Endothelial cell of umbilical vein (primary cell): ENCODE data around the gene MAP1B. TPM values are rescaled to one million over a fixed set of nuclear protein-coding genes. Genes with fewer than 3 reads are reported as not detected.

Experiments used
- BruUV-seq: library from RNA; stranded (reverse); fragments of 400-500 nt; replicated peaks from 2 replicates; lab custom pipeline; 2021; lab: Mats Ljungman, UMichigan
- CTCF ChIA-PET: fragments of 300-600, 350-600 bp; sonication (Branson Sonifier 250); formaldehyde crosslinking; loops from one replicate; lab custom pipeline; 2021; ENCODE audit warnings: antibody characterized with exemption, inconsistent platforms; lab: Charles Lee
- POLR2A ChIA-PET: fragments of 300-600, 350-600 bp; sonication (Branson Sonifier 250); formaldehyde crosslinking; loops from one replicate; lab custom pipeline; 2021; ENCODE audit warnings: antibody characterized with exemption, inconsistent platforms; lab: Charles Lee
- DNase-seq: peaks from one replicate; pipeline ENCODE4 v3.0.0-alpha.2; 2011; ENCODE audit warnings: low read depth, low spot score
- FAIRE-seq: peaks from 2 replicates; lab custom pipeline; 2011; peaks lifted over from hg19 to GRCh38; lab: Jason Lieb, UNC
- H2AFZ ChIP-seq: 2 replicates; pipeline ENCODE4 v1.6.0; 2012; ENCODE audit warnings: low read depth, low read length, control low read depth, inconsistent platforms
- H3K27ac ChIP-seq: 2 replicates; pipeline ENCODE4 v1.5.1; 2011; ENCODE audit warnings: low read depth, mild to moderate bottlenecking, control low read depth, low read length, moderate library complexity; ENCODE audit not compliant: insufficient read depth
- H3K27me3 ChIP-seq, 2 experiments: 2 replicates each; pipeline versions ENCODE4 v1.6.0 to v1.6.1; 2011; ENCODE audit warnings: low read length in 2 of 2, mixed read lengths in 1 of 2; ENCODE audit not compliant: control insufficient read depth in 2 of 2, insufficient read depth in 2 of 2
- H3K36me3 ChIP-seq, 2 experiments: 2 replicates in 1 of 2; 3 replicates in 1 of 2; pipeline ENCODE4 v1.5.1; 2011; ENCODE audit warnings: low read length in 2 of 2, mild to moderate bottlenecking in 1 of 2, moderate library complexity in 1 of 2; ENCODE audit not compliant: control insufficient read depth in 2 of 2, insufficient read depth in 2 of 2; ENCODE audit errors: extremely low read depth in 1 of 2
- H3K4me1 ChIP-seq: 3 replicates; pipeline ENCODE4 v1.5.1; 2011; ENCODE audit warnings: mild to moderate bottlenecking, low read length; ENCODE audit not compliant: control insufficient read depth, insufficient read depth; ENCODE audit errors: extremely low read depth
- H3K4me2 ChIP-seq: 2 replicates; pipeline ENCODE4 v1.6.1; 2011; ENCODE audit warnings: low read length, control low read depth, mixed read lengths; ENCODE audit not compliant: insufficient read depth
- H3K4me3 ChIP-seq, 3 experiments: fragments of 200-600 bp in 1 of 3; sonication (generic), shearing (Covaris generic) in 1 of 3; replicated peaks in 1 of 3; 2 replicates each; pipeline ENCODE4 v1.5.1; 2011 to 2016; ENCODE audit warnings: control low read depth in 3 of 3, low read length in 3 of 3, mild to moderate bottlenecking in 2 of 3, inconsistent platforms in 1 of 3, low read depth in 1 of 3, moderate library complexity in 1 of 3; ENCODE audit not compliant: insufficient read depth in 1 of 3
- H3K79me2 ChIP-seq: 2 replicates; pipeline ENCODE4 v1.6.0; 2012; ENCODE audit warnings: low read length, inconsistent platforms; ENCODE audit not compliant: control insufficient read depth, insufficient read depth
- H3K9ac ChIP-seq: replicated peaks from 2 replicates; pipeline ENCODE3; 2011; ENCODE audit warnings: low read length, control low read depth; ENCODE audit not compliant: insufficient read depth; ENCODE audit errors: extremely low read depth
- H3K9me1 ChIP-seq: replicated peaks from 3 replicates; pipeline ENCODE4 v1.6.0; 2011; ENCODE audit warnings: mild to moderate bottlenecking, low read length; ENCODE audit not compliant: control insufficient read depth, insufficient read depth; ENCODE audit errors: extremely low read depth
- H3K9me3 ChIP-seq: replicated peaks from 2 replicates; pipeline ENCODE4 v1.5.1; 2012; ENCODE audit warnings: low read length, inconsistent platforms; ENCODE audit not compliant: control insufficient read depth, insufficient read depth
- H4K20me1 ChIP-seq: replicated peaks from 2 replicates; pipeline ENCODE3; 2011; ENCODE audit warnings: mild to moderate bottlenecking, low read length; ENCODE audit not compliant: control insufficient read depth, insufficient read depth; ENCODE audit errors: extremely low read depth
- EZH2 ChIP-seq: IDR thresholded peaks from 2 replicates; pipeline ENCODE4 v1.6.1; 2012; ENCODE audit warnings: borderline replicate concordance, low read depth, mild to moderate bottlenecking, moderate library complexity, low read length, inconsistent platforms; ENCODE audit not compliant: severe bottlenecking
- FOS ChIP-seq: IDR thresholded peaks from 2 replicates; pipeline ENCODE4 v1.6.1; 2011; ENCODE audit warnings: mild to moderate bottlenecking, low read length, moderate library complexity, borderline replicate concordance; ENCODE audit not compliant: insufficient read depth
- GATA2 ChIP-seq: IDR thresholded peaks from 2 replicates; pipeline ENCODE4 v1.7.0; 2011; ENCODE audit warnings: low read depth, mild to moderate bottlenecking, moderate library complexity, mixed read lengths, low read length; ENCODE audit not compliant: insufficient read length, insufficient read depth
- JUN ChIP-seq: IDR thresholded peaks from 2 replicates; pipeline ENCODE4 v1.6.1; 2011; ENCODE audit warnings: borderline replicate concordance, low read depth; ENCODE audit not compliant: insufficient read length, insufficient read depth
- MYC ChIP-seq: IDR thresholded peaks from one replicate; pipeline ENCODE4 v1.6.1; 2011; ENCODE audit warnings: mild to moderate bottlenecking, low read depth, low read length
- POLR2A ChIP-seq: IDR thresholded peaks from 2 replicates; pipeline ENCODE4 v1.6.1; 2012; ENCODE audit warnings: low read depth, mild to moderate bottlenecking, control low read depth, low read length
- POLR2AphosphoS5 ChIP-seq: IDR thresholded peaks from 2 replicates; pipeline ENCODE4 v1.6.1; 2012; ENCODE audit warnings: low read depth, mild to moderate bottlenecking, control low read depth, low read length, moderate library complexity; ENCODE audit not compliant: insufficient read depth
- dilution Hi-C: fragments of 300-500 bp; cut with MboI; formaldehyde crosslinking; loops from one replicate; pipeline ENCODE4 v1.15.0; 2019; ENCODE audit warnings: low sequenced_read_pairs; ENCODE audit not compliant: extremely low pct_ligation_motif_present
- intact Hi-C: fragments of 100-400 bp; cut with micrococcal nuclease; formaldehyde crosslinking; loops from one replicate; pipeline ENCODE4 v1.10.0; 2022
- polyA plus RNA-seq, 4 experiments: library from polyadenylated mRNA; depleted of rRNA in 3 of 4; stranded (reverse) in 3 of 4; unstranded in 1 of 4; fragments of >200 nt; gene quantifications; 2 replicates each; pipeline versions ENCODE4 v1.2.1 to v1.2.3, GENCODE V29; 2011 to 2012; ENCODE audit warnings: missing spikeins in 1 of 4
- total RNA-seq: library from RNA; stranded (reverse); gene quantifications from 2 replicates; pipeline ENCODE4 v1.2.3, GENCODE V29; 2021
- TF ChIP-seq, protein P1 (sequence below): IDR thresholded peaks from 2 replicates; pipeline ENCODE4 v1.6.1; 2011; ENCODE audit not compliant: insufficient read depth, insufficient read length
- TF ChIP-seq, protein P2 (sequence below), 2 donors: IDR thresholded peaks; 1 replicate in 1 of 2; 2 replicates in 1 of 2; pipeline ENCODE4 v1.5.1; 2011; ENCODE audit warnings: low read length in 2 of 2, mild to moderate bottlenecking in 2 of 2, moderate library complexity in 2 of 2, control low read depth in 1 of 2, inconsistent platforms in 1 of 2, low read depth in 1 of 2; ENCODE audit not compliant: insufficient read depth in 1 of 2; ENCODE audit errors: extremely low read depth in 1 of 2

Gene MAP1B
- total and polyA plus RNA-seq, 2 donors (not counting 3 experiments of a cell fraction or from before 2014, with no cell fraction given), result 55.9 to 263 TPM

DNA sequence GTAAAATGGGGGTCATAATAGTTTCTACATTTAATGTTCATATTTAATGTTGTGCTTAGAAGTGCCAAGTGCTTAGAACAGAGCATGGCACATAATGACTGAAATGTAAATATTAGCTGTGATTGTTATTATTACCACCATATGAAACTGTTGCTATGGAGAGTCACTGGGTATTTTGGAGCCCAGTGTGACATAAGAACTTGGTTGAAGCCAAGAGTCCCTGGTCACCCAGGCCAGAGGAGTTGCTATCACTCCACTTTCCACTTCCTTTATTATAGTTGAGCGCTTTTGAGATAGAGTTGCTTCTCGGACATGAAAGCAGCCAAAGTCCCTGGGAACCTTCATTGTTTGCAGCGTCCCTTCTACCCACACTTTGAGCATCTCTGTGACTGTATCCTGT, 77.1 kb downstream of the MAP1B start:
- intact Hi-C loops, result no loop called here
- BruUV-seq, result no TSS peak
- ChIA-PET POLR2A (no interaction called here), CTCF (no interaction called here)
- no peaks in the 10 kb centered on the region for H3K9me1 ChIP-seq
- H2AFZ ChIP-seq, result no peak overlapping the region
- dilution Hi-C loops, result no loop called here
- peaks cover 51% of the 10 kb centered on the region for H3K79me2 ChIP-seq
- H3K27ac ChIP-seq, result no peak overlapping the region
- TF ChIP-seq POLR2A (no peak), POLR2AphosphoS5 (no peak), MYC (no peak), EZH2 (no peak), FOS (no peak), JUN (no peak), GATA2 (no peak)
- TF ChIP-seq, protein P1, sequence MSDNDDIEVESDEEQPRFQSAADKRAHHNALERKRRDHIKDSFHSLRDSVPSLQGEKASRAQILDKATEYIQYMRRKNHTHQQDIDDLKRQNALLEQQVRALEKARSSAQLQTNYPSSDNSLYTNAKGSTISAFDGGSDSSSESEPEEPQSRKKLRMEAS, result no peak
- TF ChIP-seq, protein P2, sequence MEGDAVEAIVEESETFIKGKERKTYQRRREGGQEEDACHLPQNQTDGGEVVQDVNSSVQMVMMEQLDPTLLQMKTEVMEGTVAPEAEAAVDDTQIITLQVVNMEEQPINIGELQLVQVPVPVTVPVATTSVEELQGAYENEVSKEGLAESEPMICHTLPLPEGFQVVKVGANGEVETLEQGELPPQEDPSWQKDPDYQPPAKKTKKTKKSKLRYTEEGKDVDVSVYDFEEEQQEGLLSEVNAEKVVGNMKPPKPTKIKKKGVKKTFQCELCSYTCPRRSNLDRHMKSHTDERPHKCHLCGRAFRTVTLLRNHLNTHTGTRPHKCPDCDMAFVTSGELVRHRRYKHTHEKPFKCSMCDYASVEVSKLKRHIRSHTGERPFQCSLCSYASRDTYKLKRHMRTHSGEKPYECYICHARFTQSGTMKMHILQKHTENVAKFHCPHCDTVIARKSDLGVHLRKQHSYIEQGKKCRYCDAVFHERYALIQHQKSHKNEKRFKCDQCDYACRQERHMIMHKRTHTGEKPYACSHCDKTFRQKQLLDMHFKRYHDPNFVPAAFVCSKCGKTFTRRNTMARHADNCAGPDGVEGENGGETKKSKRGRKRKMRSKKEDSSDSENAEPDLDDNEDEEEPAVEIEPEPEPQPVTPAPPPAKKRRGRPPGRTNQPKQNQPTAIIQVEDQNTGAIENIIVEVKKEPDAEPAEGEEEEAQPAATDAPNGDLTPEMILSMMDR (IDR thresholded peaks at IDR 0.05; ENCODE audit: extremely low read depth in 1 of 2, insufficient read depth in 1 of 2, low read depth in 1 of 2, low read length in 2 of 2), result no peak
- no peaks in the 10 kb centered on the region for H3K27me3 ChIP-seq
- no peaks in the 10 kb centered on the region for H3K9me3 ChIP-seq
- no peak overlapping the region for H3K9ac ChIP-seq
- H3K4me2 ChIP-seq, result no peak overlapping the region
- peaks cover 19 to 34% of the 10 kb centered on the region in 2 experiments for H3K36me3 ChIP-seq
- H3K4me1 ChIP-seq, result no peaks in the 10 kb centered on the region
- DNase-seq (no peak), FAIRE-seq (no peak)
- H3K4me3 ChIP-seq, result no peak overlapping the region
- H4K20me1 ChIP-seq, result peaks cover 5% of the 10 kb centered on the region
